Upper lobe of right lung (tissue), 1 donor: ENCODE data around the gene FLYWCH1. TPM values are rescaled to one million over a fixed set of nuclear protein-coding genes. Genes with fewer than 3 reads are reported as not detected.

Source experiments
- ATAC-seq: fragments of 200-7000 bp; cut with Tn5 transposase; one replicate; pipeline ENCODE4 v1.9.1; 2020; ENCODE audit warnings: mild to moderate bottlenecking, moderate library complexity
- DNase-seq: peaks from one replicate; pipeline ENCODE4 v3.0.0-alpha.2; 2020
- H3K27ac ChIP-seq: fragments of 200-600 bp; one replicate; pipeline ENCODE4 v1.8.0; 2022
- H3K27me3 ChIP-seq: fragments of 200-600 bp; one replicate; pipeline ENCODE4 v1.8.0; 2022; ENCODE audit warnings: mild to moderate bottlenecking
- H3K36me3 ChIP-seq: fragments of 200-600 bp; one replicate; pipeline ENCODE4 v1.8.0; 2022
- H3K4me1 ChIP-seq: fragments of 200-600 bp; one replicate; pipeline ENCODE4 v1.8.0; 2022
- H3K4me3 ChIP-seq: fragments of 200-600 bp; one replicate; pipeline ENCODE4 v1.8.0; 2022; ENCODE audit warnings: mild to moderate bottlenecking
- H3K9me3 ChIP-seq: fragments of 200-600 bp; one replicate; pipeline ENCODE4 v1.8.0; 2022
- CTCF ChIP-seq: fragments of 200-600 bp; IDR thresholded peaks from one replicate; pipeline ENCODE4 v1.8.0; 2022; ENCODE audit warnings: antibody characterized with exemption
- intact Hi-C: fragments of 100-400 bp; cut with DNase I; formaldehyde crosslinking; loops from one replicate; pipeline ENCODE4 v1.11.0; 2022
- total RNA-seq: library from RNA; stranded (reverse); fragmentation: NEBNext Ultra II Directional; extraction: Animal tissue kit (Norgen Biotek cat#: 25700); gene quantifications from one replicate; pipeline ENCODE4 v1.2.1, GENCODE V29; 2021
- donor health status: DM: no; HTN: yes; CAD: no; lungs with severe emphysema.

FLYWCH1 gene
- total RNA-seq, 1 donor from 2014 or later: 41.3 TPM

GRCh38 chr16:2902337-2903130 lies 9.2 kb upstream of the FLYWCH1 start:
- H3K4me1 ChIP-seq: peaks cover 6% of the 10 kb centered on the region
- no peaks in the 10 kb centered on the region for H3K9me3 ChIP-seq
- H3K27me3 ChIP-seq: no peaks in the 10 kb centered on the region
- ATAC-seq: no peak
- DNase-seq: no peak
- H3K36me3 ChIP-seq: no peaks in the 10 kb centered on the region
- no peak overlapping the region for H3K4me3 ChIP-seq
- no peak overlapping the region for H3K27ac ChIP-seq
- no peak for TF ChIP-seq CTCF
- intact Hi-C loops: no loop called here

GRCh38 chr16:2904100-2904921 lies 7.4 kb upstream of the FLYWCH1 start:
- Histone ChIP-seq H3K36me3 (no peaks in the 10 kb centered on the region), H3K9me3 (no peaks in the 10 kb centered on the region), H3K4me1 (peaks cover 6% of the 10 kb centered on the region), H3K27ac (peak overlapping the region; percentile 89), H3K27me3 (no peaks in the 10 kb centered on the region), H3K4me3 (peak overlapping the region; percentile 86)
- ATAC-seq (peak; percentile 74), DNase-seq (peak; percentile 93)
- intact Hi-C loops: no loop called here
- peak; percentile 96 for TF ChIP-seq CTCF

- Histone ChIP-seq H3K36me3 (no peaks in the 10 kb centered on the region), H3K9me3 (no peaks in the 10 kb centered on the region), H3K4me3 (peak overlapping the region; percentile 86), H3K27me3 (no peaks in the 10 kb centered on the region), H3K27ac (peak overlapping the region; percentile 89), H3K4me1 (peaks cover 6% of the 10 kb centered on the region)
- intact Hi-C loops: no loop called here
- no peak for ATAC-seq
- TF ChIP-seq CTCF: no peak
- DNase-seq: no peak
Observed at GRCh38 chr16:2904922-2905240, 6.8 kb upstream of the FLYWCH1 start.

GRCh38 chr16:2905241-2905987 lies 6.3 kb upstream of the FLYWCH1 start:
- no peak for TF ChIP-seq CTCF
- H3K36me3 ChIP-seq: no peaks in the 10 kb centered on the region
- peak overlapping the region; percentile 86 for H3K4me3 ChIP-seq
- DNase-seq (peak; percentile 99), ATAC-seq (peak; percentile 93)
- intact Hi-C loops: no loop called here
- peak overlapping the region; percentile 89 for H3K27ac ChIP-seq
- peaks cover 6% of the 10 kb centered on the region for H3K4me1 ChIP-seq
- no peaks in the 10 kb centered on the region for H3K27me3 ChIP-seq
- no peaks in the 10 kb centered on the region for H3K9me3 ChIP-seq

GRCh38 chr16:2905988-2906387 lies 5.7 kb upstream of the FLYWCH1 start:
- Histone ChIP-seq H3K4me3 (no peak overlapping the region), H3K36me3 (no peaks in the 10 kb centered on the region), H3K4me1 (peaks cover 6% of the 10 kb centered on the region), H3K27me3 (no peaks in the 10 kb centered on the region), H3K27ac (peak overlapping the region; percentile 25), H3K9me3 (no peaks in the 10 kb centered on the region)
- DNase-seq (no peak), ATAC-seq (no peak)
- intact Hi-C loops: no loop called here
- no peak for TF ChIP-seq CTCF
